ENCODE results near the gene ANXA2R. TPM values are rescaled to one million over a fixed set of nuclear protein-coding genes. Genes with fewer than 3 reads are reported as not detected.

ANXA2R gene
- total RNA-seq, 1 experiment from 2014 or later, result 0.20 TPM

GRCh38 chr5:43024217-43024616 lies 15.9 kb downstream of the ANXA2R start:
- H2AFZ ChIP-seq (ENCODE audit: low read length), result no peak overlapping the region
- no peaks in the 10 kb centered on the region for H3K79me1 ChIP-seq (ENCODE audit: insufficient read depth, low read depth, low read length, poor library complexity, severe bottlenecking)
- no peaks in the 10 kb centered on the region for H4K20me1 ChIP-seq (ENCODE audit: control insufficient read depth, insufficient read depth, insufficient read length)
- peaks cover 15 to 21% of the 10 kb centered on the region in 2 experiments for H3K4me1 Mint-ChIP-seq
- H3T11ph ChIP-seq (ENCODE audit: low read length), result no peak overlapping the region
- H2BK120ac ChIP-seq (ENCODE audit: low read depth, low read length, poor library complexity, severe bottlenecking), result no peak overlapping the region
- H3K27me3 Mint-ChIP-seq (ENCODE audit: low read depth), result peaks cover 98% of the 10 kb centered on the region
- no peak for TF ChIP-seq CTCF (conservative IDR thresholded peaks at IDR 0.05)
- H3K9me3 ChIP-seq (ENCODE audit: control insufficient read depth, low read depth, low read length), result no peaks in the 10 kb centered on the region
- H3K23me2 ChIP-seq (ENCODE audit: insufficient read length, low read depth, low read length, poor library complexity, severe bottlenecking), result no peaks in the 10 kb centered on the region
- H3K4me2 ChIP-seq (ENCODE audit: insufficient read depth, insufficient read length, low read length), result no peak overlapping the region
- no peak overlapping the region for H4K8ac ChIP-seq (replicated peaks; ENCODE audit: insufficient read length, low read depth, low read length)
- no peak overlapping the region for H2BK20ac ChIP-seq (ENCODE audit: low read depth, low read length, poor library complexity, severe bottlenecking)
- no peak overlapping the region for H2BK15ac ChIP-seq (ENCODE audit: low read depth, low read length)
- no peak overlapping the region for H3K4me3 Mint-ChIP-seq
- no peak overlapping the region for H4K91ac ChIP-seq (ENCODE audit: insufficient read length, low read depth, low read length)
- H3K27me3 ChIP-seq (ENCODE audit: insufficient read depth, low read length), result peaks cover 64% of the 10 kb centered on the region; the same call in 1 of the 2 replicates
- no CpG with 5 or more reads among the region's 6 CpGs for WGBS (ENCODE audit: extremely low coverage, insufficient read length, low lambda C conversion rate)
- no peak overlapping the region for H3K23ac ChIP-seq (ENCODE audit: insufficient read length, low read depth, low read length)
- no peak overlapping the region for H2AK5ac ChIP-seq (ENCODE audit: insufficient read length, low read length)
- H3K18ac ChIP-seq (ENCODE audit: insufficient read length, low read depth, low read length), result no peak overlapping the region
- H3K4me1 ChIP-seq (ENCODE audit: insufficient read depth, low read length), result peaks cover 2% of the 10 kb centered on the region; the same call in 1 of the 2 replicates
- H3K9ac ChIP-seq (ENCODE audit: extremely low read depth, insufficient read length, low read length), result no peak overlapping the region
- no peak overlapping the region for H3K27ac Mint-ChIP-seq
- no peak overlapping the region for H3K27ac ChIP-seq (ENCODE audit: insufficient read length, low read depth, low read length)
- no peak overlapping the region for H3K4ac ChIP-seq (ENCODE audit: low read depth, low read length)
- no peak overlapping the region for H3K56ac ChIP-seq (ENCODE audit: insufficient read length, low read depth, low read length)
- H3K9me3 Mint-ChIP-seq, result peaks cover 0 to 4% of the 10 kb centered on the region in 2 experiments; a peak in 3 of 5 replicates
- no peaks in the 10 kb centered on the region for H3K79me2 ChIP-seq (ENCODE audit: insufficient read depth, low read length)
- no peak overlapping the region for H3K14ac ChIP-seq (ENCODE audit: insufficient read depth, low read length)
- H3K36me3 Mint-ChIP-seq (ENCODE audit: insufficient read depth in 1 of 3, low read depth in 3 of 3), result no peaks in the 10 kb centered on the region
- H4K5ac ChIP-seq (ENCODE audit: insufficient read length, low read depth, low read length), result no peak overlapping the region
- no peak overlapping the region for H2BK12ac ChIP-seq (ENCODE audit: insufficient read length, low read depth, low read length)
- DNase-seq, result no peak
- H2BK5ac ChIP-seq (ENCODE audit: insufficient read length, low read length), result no peak overlapping the region

All from H9 (cell line).